A549 treated with DMSO at 1 μM for 4 hours (cell line): ENCODE results near the gene OR56A3. TPM values are rescaled to one million over a fixed set of nuclear protein-coding genes. Genes with fewer than 3 reads are reported as not detected.

Source experiments
- total RNA-seq: library from RNA; stranded (reverse); fragments of 200-300 nt; extraction: Qiagen RNA extraction; gene quantifications from 5 replicates; pipeline ENCODE4 v1.2.3, GENCODE V29; 2022; ENCODE audit warnings: low read depth

Gene OR56A3, protein sequence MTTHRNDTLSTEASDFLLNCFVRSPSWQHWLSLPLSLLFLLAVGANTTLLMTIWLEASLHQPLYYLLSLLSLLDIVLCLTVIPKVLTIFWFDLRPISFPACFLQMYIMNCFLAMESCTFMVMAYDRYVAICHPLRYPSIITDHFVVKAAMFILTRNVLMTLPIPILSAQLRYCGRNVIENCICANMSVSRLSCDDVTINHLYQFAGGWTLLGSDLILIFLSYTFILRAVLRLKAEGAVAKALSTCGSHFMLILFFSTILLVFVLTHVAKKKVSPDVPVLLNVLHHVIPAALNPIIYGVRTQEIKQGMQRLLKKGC
- total RNA-seq = not detected in 5 replicates

DNA sequence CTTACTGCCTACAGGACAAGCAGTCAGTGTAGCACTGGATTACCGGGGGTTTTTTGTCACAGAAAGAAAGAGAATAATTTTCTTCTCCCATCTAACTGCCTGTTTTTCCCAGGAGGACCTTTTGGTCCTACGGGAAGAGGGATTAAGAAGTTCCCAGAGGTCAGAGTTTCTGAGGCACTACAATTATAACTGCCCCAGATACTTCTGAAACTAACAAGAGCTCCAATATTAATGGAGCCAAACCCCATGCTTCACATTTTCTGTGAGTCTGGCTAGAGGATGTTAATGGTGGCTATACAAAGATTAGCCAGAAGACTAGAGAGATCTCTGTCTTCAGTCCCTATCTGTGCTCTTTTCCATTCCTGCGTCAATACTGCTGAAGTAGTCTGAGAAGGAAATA is at the start of gene OR56A3:
OR56A3 (plus strand) TSS at position 301 of the 400 bp plus-strand sequence. CDS start 5,096 bp downstream, outside the sequence.

DNA sequence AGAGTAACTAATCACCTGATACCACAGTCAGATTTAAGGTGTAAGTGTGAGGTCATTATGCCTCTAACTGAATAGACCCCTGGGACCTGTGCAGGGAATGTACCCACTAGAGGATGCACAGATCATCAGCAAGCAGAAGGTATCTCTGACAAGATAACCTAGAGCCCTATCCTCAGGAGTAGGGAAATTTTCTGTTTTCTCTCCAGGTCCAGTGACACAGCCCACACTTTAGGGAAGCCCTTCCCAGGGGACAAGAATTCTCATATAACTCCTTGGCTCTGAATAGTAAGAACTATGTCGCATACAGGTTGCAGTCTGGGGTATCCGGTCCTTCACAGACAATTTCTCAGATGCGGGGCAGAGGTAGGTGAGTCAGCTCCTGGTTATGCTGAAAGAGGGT is 49.1 kb upstream of the OR56A3 start, which contains the start of gene OR52E5:
OR52E5 (plus strand) TSS at position 301 of the 400 bp plus-strand sequence. CDS start 7,569 bp downstream, outside the sequence.

DNA sequence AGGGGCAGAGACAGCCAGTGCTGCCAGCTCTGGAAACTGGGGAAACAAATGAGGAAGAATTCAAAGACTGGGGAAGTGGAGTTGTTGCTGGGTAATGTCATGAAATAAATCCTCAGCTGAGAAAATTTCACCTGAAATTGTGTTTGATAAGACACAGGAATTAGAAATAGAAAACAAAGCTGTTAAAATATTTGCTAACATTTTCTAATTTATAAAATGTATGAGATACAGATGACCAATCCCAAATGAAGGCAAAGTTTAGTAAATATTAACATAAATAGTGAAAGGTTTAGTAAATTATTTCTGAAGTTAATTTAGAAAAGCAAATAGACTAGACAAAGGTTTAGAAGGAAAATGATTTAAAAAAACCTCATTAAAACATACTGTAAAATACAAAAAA is 26.3 kb downstream of the OR56A3 start, which contains the start of gene OR56A5:
OR56A5 (minus strand) TSS at position 101 of the 400 bp plus-strand sequence; CDS start at position 101, 0 bp downstream.

GRCh38 chr11:5986885-5987284 is 44.8 kb downstream of the OR56A3 start, which contains the start of gene OR52L1:
Gene OR52L1 (minus strand): TSS chr11:5986985. CDS start chr11:5986930, 55 bp downstream.

Other genes with a start within 250 kb of the OR56A3 start
- gene OR56B1, start 205.8 kb upstream of the OR56A3 start, total RNA-seq = not detected in 5 replicates
- not detected in 5 replicates for gene OR52N4, start 188.0 kb upstream of the OR56A3 start, total RNA-seq
- not detected in 5 replicates for gene OR52N5, start 158.9 kb upstream of the OR56A3 start, total RNA-seq
- gene OR52N1, start 151.0 kb upstream of the OR56A3 start, total RNA-seq = not detected in 5 replicates
- gene OR52N2, start 133.3 kb upstream of the OR56A3 start, total RNA-seq = not detected in 5 replicates
- gene OR52E6, start 100.4 kb upstream of the OR56A3 start, total RNA-seq = not detected in 5 replicates
- not detected in 5 replicates for gene OR52E8, start 84.6 kb upstream of the OR56A3 start, total RNA-seq
- gene OR52E4, start 61.6 kb upstream of the OR56A3 start, total RNA-seq = not detected in 5 replicates
- gene OR52E5, start 49.0 kb upstream of the OR56A3 start, total RNA-seq = not detected in 5 replicates
- not detected in 5 replicates for gene OR56A5, start 26.2 kb downstream of the OR56A3 start, total RNA-seq
- gene OR52L1, start 44.7 kb downstream of the OR56A3 start, total RNA-seq = not detected in 5 replicates
- not detected in 5 replicates for gene OR56A4, start 64.7 kb downstream of the OR56A3 start, total RNA-seq
- gene OR56A1, start 88.5 kb downstream of the OR56A3 start, total RNA-seq = not detected in 5 replicates
- not detected in 5 replicates for gene OR56B4, start 165.4 kb downstream of the OR56A3 start, total RNA-seq
- gene OR52B2, start 228.1 kb downstream of the OR56A3 start, total RNA-seq = not detected in 5 replicates